Ishikawa (cell line): Measurements from ENCODE around the gene SCD5.

Experiments used
- CEBPB ChIP-seq: IDR thresholded peaks from 2 replicates; pipeline ENCODE4 v1.6.1; 2012
- CREB1 ChIP-seq: IDR thresholded peaks from 2 replicates; pipeline ENCODE4 v1.6.1; 2012; ENCODE audit warnings: low read depth
- EGR1 ChIP-seq: IDR thresholded peaks from 2 replicates; pipeline ENCODE4 v1.6.1; 2012
- EP300 ChIP-seq: IDR thresholded peaks from 2 replicates; pipeline ENCODE4 v1.6.1; 2012; ENCODE audit warnings: borderline replicate concordance
- FOXM1 ChIP-seq: IDR thresholded peaks from 2 replicates; pipeline ENCODE4 v1.6.1; 2012; ENCODE audit warnings: low read depth, borderline replicate concordance
- MAX ChIP-seq: IDR thresholded peaks from 2 replicates; pipeline ENCODE4 v1.6.1; 2012
- RAD21 ChIP-seq: IDR thresholded peaks from 2 replicates; pipeline ENCODE4 v1.6.1; 2012; ENCODE audit warnings: low read depth
- REST ChIP-seq: IDR thresholded peaks from 2 replicates; pipeline ENCODE4 v1.6.1; 2012; ENCODE audit warnings: low read depth, mild to moderate bottlenecking
- TAF1 ChIP-seq: IDR thresholded peaks from 2 replicates; pipeline ENCODE4 v1.6.1; 2012; ENCODE audit warnings: low read depth, mild to moderate bottlenecking
- USF1 ChIP-seq: IDR thresholded peaks from 2 replicates; pipeline ENCODE4 v1.6.1; 2012
- ZBTB7A ChIP-seq: IDR thresholded peaks from 2 replicates; pipeline ENCODE4 v1.6.1; 2012; ENCODE audit warnings: low read depth

GRCh38 chr4:82585690-82586435 lies 212.7 kb downstream of the SCD5 start:
- TF ChIP-seq REST (no peak), TAF1 (no peak), FOXM1 (no peak), RAD21 (no peak), CEBPB (no peak), CREB1 (no peak), EP300 (no peak), EGR1 (no peak), MAX (no peak), USF1 (no peak), ZBTB7A (no peak)
